ENCODE results near the gene IL36B.

IL36B gene

GRCh38 chr2:113060396-113060795, 7.7 kb upstream of the IL36B start:
- Histone ChIP-seq H3K4me3 (no peak overlapping the region), H3K27ac (no peak overlapping the region)
- TF ChIP-seq, protein P1, sequence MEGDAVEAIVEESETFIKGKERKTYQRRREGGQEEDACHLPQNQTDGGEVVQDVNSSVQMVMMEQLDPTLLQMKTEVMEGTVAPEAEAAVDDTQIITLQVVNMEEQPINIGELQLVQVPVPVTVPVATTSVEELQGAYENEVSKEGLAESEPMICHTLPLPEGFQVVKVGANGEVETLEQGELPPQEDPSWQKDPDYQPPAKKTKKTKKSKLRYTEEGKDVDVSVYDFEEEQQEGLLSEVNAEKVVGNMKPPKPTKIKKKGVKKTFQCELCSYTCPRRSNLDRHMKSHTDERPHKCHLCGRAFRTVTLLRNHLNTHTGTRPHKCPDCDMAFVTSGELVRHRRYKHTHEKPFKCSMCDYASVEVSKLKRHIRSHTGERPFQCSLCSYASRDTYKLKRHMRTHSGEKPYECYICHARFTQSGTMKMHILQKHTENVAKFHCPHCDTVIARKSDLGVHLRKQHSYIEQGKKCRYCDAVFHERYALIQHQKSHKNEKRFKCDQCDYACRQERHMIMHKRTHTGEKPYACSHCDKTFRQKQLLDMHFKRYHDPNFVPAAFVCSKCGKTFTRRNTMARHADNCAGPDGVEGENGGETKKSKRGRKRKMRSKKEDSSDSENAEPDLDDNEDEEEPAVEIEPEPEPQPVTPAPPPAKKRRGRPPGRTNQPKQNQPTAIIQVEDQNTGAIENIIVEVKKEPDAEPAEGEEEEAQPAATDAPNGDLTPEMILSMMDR (IDR thresholded peaks at IDR 0.05) = no peak
- no peak for DNase-seq (ENCODE audit: low spot score)

DNA sequence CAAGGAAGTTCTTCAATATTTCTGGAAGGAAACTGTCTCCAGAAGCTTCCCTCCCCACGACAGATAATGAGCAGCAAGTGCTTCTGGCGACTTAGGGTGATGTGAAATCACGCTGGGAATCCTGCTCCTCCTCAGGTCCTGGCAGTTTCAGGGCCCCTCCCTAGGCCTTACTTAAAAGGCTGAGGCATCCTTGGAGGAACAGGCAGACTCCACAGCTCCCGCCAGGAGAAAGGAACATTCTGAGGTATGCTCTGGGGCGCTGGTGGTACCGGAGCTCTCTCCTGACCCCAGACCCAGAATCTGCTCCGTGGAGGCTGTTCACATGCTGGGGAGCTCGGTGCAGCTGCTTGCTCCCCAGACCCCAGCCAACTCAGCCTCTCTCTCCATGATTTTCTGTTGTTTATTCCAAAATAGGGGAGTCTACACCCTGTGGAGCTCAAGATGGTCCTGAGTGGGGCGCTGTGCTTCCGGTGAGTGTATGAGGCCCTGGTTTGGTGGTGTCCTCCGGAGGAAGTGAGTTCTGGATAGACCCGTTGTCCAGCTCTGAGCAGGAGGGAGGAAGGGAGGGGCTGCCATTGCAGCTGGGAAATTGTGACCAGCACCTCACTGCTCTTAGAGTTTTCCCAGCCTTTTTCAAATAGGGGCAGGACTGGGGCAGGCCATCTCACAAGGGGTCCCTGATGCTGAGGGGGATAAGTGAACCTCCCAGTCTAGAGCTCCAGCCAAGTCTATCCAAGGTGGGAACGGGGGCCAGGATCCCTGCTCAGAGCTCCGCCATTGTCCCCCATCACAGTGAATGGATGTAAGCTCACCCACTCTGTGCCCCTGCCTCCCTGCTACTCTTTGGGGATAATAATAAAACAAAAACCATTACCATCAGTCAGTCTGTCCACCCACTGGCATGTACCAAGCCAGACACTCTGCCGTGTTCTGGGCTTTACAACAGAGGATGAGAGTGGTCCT, 6.6 kb upstream of the IL36B start, which contains the start of gene IL36RN:
IL36RN (plus strand) TSS at position 201 of the 963 bp plus-strand sequence; CDS start at position 442, 241 bp downstream.
- no peak for DNase-seq (ENCODE audit: low spot score)
- H3K4me3 ChIP-seq = no peak within 1 kb of the TSS

DNA sequence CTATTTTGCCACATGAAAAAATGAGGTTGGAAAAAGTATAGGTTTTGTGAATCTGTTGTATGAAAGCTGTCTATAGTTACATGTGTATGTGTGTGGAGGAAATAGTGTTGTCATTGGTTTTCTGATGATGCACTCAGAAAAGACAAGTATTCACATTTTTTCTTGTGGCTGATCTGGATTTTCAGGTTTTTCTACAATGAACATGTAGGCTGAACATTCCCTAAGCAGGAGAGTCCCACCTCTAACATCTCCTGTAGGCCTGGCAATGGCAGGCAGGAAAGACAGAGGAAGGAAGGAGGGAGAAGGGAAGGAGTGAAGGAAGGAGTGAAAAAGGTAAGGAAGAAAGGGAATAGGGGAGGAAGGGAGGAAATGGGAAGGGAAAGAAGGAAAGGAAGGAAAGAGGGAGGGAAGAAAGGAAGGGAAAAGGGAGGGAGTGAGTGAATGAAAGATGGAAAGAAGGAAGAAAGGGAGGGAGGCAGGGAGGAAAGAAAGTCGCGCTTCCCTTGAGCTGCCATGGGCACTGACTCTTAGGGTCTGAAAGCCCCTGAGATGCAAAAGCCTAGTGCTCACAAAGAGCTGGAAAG, 5.8 kb upstream of the IL36B start:
- DNase-seq (ENCODE audit: low spot score) = no peak
- Histone ChIP-seq H3K4me3 (no peak overlapping the region), H3K27ac (no peak overlapping the region)
- TF ChIP-seq, protein P1 (IDR thresholded peaks at IDR 0.05) = no peak

More for the DNA sequence above, 6.6 kb upstream of the IL36B start, which contains the start of gene IL36RN:
- H3K27ac ChIP-seq = no peak within 1 kb of the TSS
- TF ChIP-seq, protein P1 (IDR thresholded peaks at IDR 0.05) = no peak

- H3K27ac ChIP-seq = no peak overlapping the region
- TF ChIP-seq, protein P1 (IDR thresholded peaks at IDR 0.05) = no peak
- no peak overlapping the region for H3K4me3 ChIP-seq
- DNase-seq (ENCODE audit: low spot score) = no peak
Measured at GRCh38 chr2:113057117-113057516, 4.5 kb upstream of the IL36B start.

DNA sequence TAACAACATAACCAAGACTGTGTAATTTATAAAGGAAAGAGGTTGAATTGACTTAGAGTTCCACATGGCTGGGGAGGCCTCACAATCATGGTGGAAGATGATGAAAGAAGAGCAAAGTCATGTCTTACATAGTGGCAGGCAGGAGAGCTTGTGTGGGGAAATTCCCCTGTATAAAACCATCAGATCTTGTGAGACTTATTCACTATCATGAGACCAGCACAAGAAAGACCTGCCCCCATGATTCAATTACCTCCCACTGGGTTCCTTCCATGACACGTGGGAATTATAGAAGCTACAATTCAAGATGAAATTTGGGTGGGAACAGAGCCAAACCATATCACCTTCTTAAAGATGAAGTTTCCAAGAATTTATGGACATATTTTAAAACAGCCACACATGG, 3.9 kb upstream of the IL36B start:
- no peak overlapping the region for H3K4me3 ChIP-seq
- H3K27ac ChIP-seq = no peak overlapping the region
- TF ChIP-seq, protein P1 (IDR thresholded peaks at IDR 0.05) = no peak
- no peak for DNase-seq (ENCODE audit: low spot score)

- TF ChIP-seq, protein P1 (IDR thresholded peaks at IDR 0.05) = no peak
- no peak overlapping the region for H3K4me3 ChIP-seq
- DNase-seq (ENCODE audit: low spot score) = no peak
- no peak overlapping the region for H3K27ac ChIP-seq
Measured at GRCh38 chr2:113054066-113054465, 1.4 kb upstream of the IL36B start.

All from coronary artery (tissue), 2 donors.